K562 (cell line): ENCODE data around the gene EYA4. TPM values are rescaled to one million over a fixed set of nuclear protein-coding genes. Genes with fewer than 3 reads are reported as not detected.

Experiments used
- ATAC-seq: fragments of 200-7000 bp; cut with Tn5 transposase; 3 replicates; pipeline ENCODE4 v1.9.1; 2020; ENCODE audit warnings: moderate library complexity
- BruUV-seq: library from RNA; stranded (reverse); fragments of 400-500 nt; replicated peaks from 2 replicates; lab custom pipeline; 2021; lab: Mats Ljungman, UMichigan
- CTCF ChIA-PET: fragments of 300-600 bp; formaldehyde crosslinking; extraction: SDS; loops from one replicate; lab custom pipeline; 2021; ENCODE audit warnings: low intra/inter-chr PET ratio; lab: Yijun Ruan, JAX
- POLR2A ChIA-PET: fragments of 300-600, 350-650 bp; sonication (Branson Sonifier 250); formaldehyde crosslinking; extraction: SDS; loops from one replicate; lab custom pipeline; 2021; ENCODE audit warnings: antibody characterized with exemption, inconsistent platforms; lab: Yijun Ruan, JAX
- DNase-seq, 4 experiments: peaks; one replicate each; pipeline versions ENCODE4 v3.0.0 to v3.0.0-alpha.2; 2011 to 2018; ENCODE audit warnings: low spot score in 3 of 4, mixed read lengths in 3 of 4; ENCODE audit errors: extremely low read depth in 1 of 4
- FAIRE-seq: peaks from 2 replicates; lab custom pipeline; 2011; peaks lifted over from hg19 to GRCh38; lab: Jason Lieb, UNC
- H2AFZ ChIP-seq: 2 replicates; pipeline ENCODE4 v1.6.0; 2011; ENCODE audit warnings: low read depth, low read length, control low read depth, inconsistent platforms
- H3K27ac ChIP-seq: fragments of 200-600 bp; 3 replicates; pipeline ENCODE4 v1.8.0; 2011; ENCODE audit warnings: low read depth, mild to moderate bottlenecking, control low read depth, inconsistent platforms, low read length, moderate library complexity, mixed read lengths; ENCODE audit errors: extremely low read depth
- H3K27me3 ChIP-seq, 2 experiments: fragments of 300-600 bp in 1 of 2; 2 replicates in 1 of 2; 3 replicates in 1 of 2; pipeline versions ENCODE4 v1.6.0 to v1.8.0; 2011; ENCODE audit warnings: inconsistent platforms in 2 of 2, low read length in 2 of 2, mild to moderate bottlenecking in 1 of 2, mixed read lengths in 1 of 2, moderate library complexity in 1 of 2; ENCODE audit not compliant: control insufficient read depth in 2 of 2, insufficient read depth in 2 of 2
- H3K36me3 ChIP-seq: fragments of 300-600 bp; 3 replicates; pipeline ENCODE4 v1.8.0; 2011; ENCODE audit warnings: mild to moderate bottlenecking, low read length, inconsistent platforms; ENCODE audit not compliant: control insufficient read depth, insufficient read depth
- H3K4me1 ChIP-seq, 2 experiments: fragments of 200-600 bp in 1 of 2; replicated peaks in 1 of 2; 2 replicates in 1 of 2; 3 replicates in 1 of 2; pipeline versions ENCODE4 v1.5.1 to v1.8.0; 2011; ENCODE audit warnings: inconsistent platforms in 2 of 2, low read length in 2 of 2, mild to moderate bottlenecking in 1 of 2, mixed read lengths in 1 of 2, moderate library complexity in 1 of 2; ENCODE audit not compliant: control insufficient read depth in 2 of 2, insufficient read depth in 2 of 2
- H3K4me2 ChIP-seq: 2 replicates; pipeline ENCODE4 v1.6.1; 2011; ENCODE audit warnings: low read length, control low read depth, inconsistent platforms, mixed read lengths; ENCODE audit not compliant: insufficient read depth
- H3K4me3 ChIP-seq: fragments of 200-600 bp; sonication (generic), shearing (Covaris generic); 2 replicates; pipeline ENCODE4 v1.5.1; 2016; ENCODE audit warnings: control low read depth, inconsistent platforms
- H3K79me2 ChIP-seq: fragments of 200-600 bp; 3 replicates; pipeline ENCODE4 v1.8.0; 2011; ENCODE audit warnings: low read length, inconsistent platforms; ENCODE audit not compliant: control insufficient read depth, insufficient read depth
- H3K9ac ChIP-seq, 2 experiments: 2 replicates each; pipeline versions ENCODE4 v1.6.0 to v1.6.1; 2011; ENCODE audit warnings: low read depth in 2 of 2, low read length in 2 of 2, control low read depth in 1 of 2, inconsistent platforms in 1 of 2, mild to moderate bottlenecking in 1 of 2, mixed read lengths in 1 of 2; ENCODE audit not compliant: insufficient read depth in 1 of 2
- H3K9me1 ChIP-seq: one replicate; pipeline ENCODE4 v1.6.0; 2011; ENCODE audit warnings: inconsistent platforms, mild to moderate bottlenecking, low read length, moderate library complexity; ENCODE audit not compliant: control insufficient read depth, insufficient read depth
- H3K9me3 ChIP-seq: replicated peaks from 2 replicates; pipeline ENCODE4 v1.5.1; 2011; ENCODE audit warnings: low read depth, low read length, inconsistent platforms; ENCODE audit not compliant: control insufficient read depth, insufficient read depth
- H4K20me1 ChIP-seq: replicated peaks from 2 replicates; pipeline ENCODE4 v1.6.1; 2011; ENCODE audit warnings: low read length, inconsistent platforms, mixed read lengths; ENCODE audit not compliant: control insufficient read depth, insufficient read depth
- CBFA2T2 ChIP-seq: fragments of 450-650 bp; conservative IDR thresholded peaks from 2 replicates; pipeline ENCODE4 v1.6.1; 2017; ENCODE audit warnings: mild to moderate bottlenecking
- CBFA2T3 ChIP-seq: fragments of 450-650 bp; IDR thresholded peaks from 2 replicates; pipeline ENCODE4 v1.6.1; 2017
- FOS ChIP-seq: IDR thresholded peaks from 3 replicates; pipeline ENCODE4 v1.6.1; 2011; ENCODE audit not compliant: insufficient read length; ENCODE audit errors: extremely low read depth
- MECOM ChIP-seq: fragments of 250-450 bp; sonication (Bioruptor Pico); IDR thresholded peaks from 2 replicates; pipeline ENCODE4 v1.8.0; 2022; ENCODE audit warnings: inconsistent platforms
- PATZ1 ChIP-seq: fragments of 250-450 bp; sonication (Bioruptor Pico); IDR thresholded peaks from 2 replicates; pipeline ENCODE4 v1.5.0; 2020; ENCODE audit warnings: mild to moderate bottlenecking, borderline replicate concordance
- SMAD2 ChIP-seq: fragments of 150-350 bp; IDR thresholded peaks from 2 replicates; pipeline ENCODE4 v1.6.1; 2014; ENCODE audit warnings: low read depth, mild to moderate bottlenecking, low read length
- USF2 ChIP-seq: sonication (generic); formaldehyde crosslinking; IDR thresholded peaks from 2 replicates; pipeline ENCODE4 v1.5.0; 2020; ENCODE audit warnings: missing genetic modification reagents
- VEZF1 ChIP-seq: fragments of 200-800 bp; sonication (Bioruptor generic); IDR thresholded peaks from 2 replicates; pipeline ENCODE4 v1.6.1; 2017; ENCODE audit warnings: missing genetic modification characterization, missing compliant biosample characterization
- ZHX1 ChIP-seq: fragments of 150-350 bp; conservative IDR thresholded peaks from 2 replicates; pipeline ENCODE4 v1.6.1; 2014; ENCODE audit warnings: low read length
- ZNF551 ChIP-seq: fragments of 250-450 bp; sonication (Bioruptor Pico); IDR thresholded peaks from 2 replicates; pipeline ENCODE4 v1.5.0; 2021; ENCODE audit warnings: mild to moderate bottlenecking, moderate library complexity
- WGBS: fragments of 100-300 bp; shearing (Covaris generic); methylation state at CpG from one replicate; pipeline ENCODE4 v1.1.6; 2016; ENCODE audit warnings: low coverage, mixed read lengths; ENCODE audit not compliant: insufficient coverage; ENCODE audit errors: missing lambda C conversion rate; 5-methylcytosine and 5-hydroxymethylcytosine counted together
- in situ Hi-C: fragments of 300-500 bp; cut with MboI; formaldehyde crosslinking; loops from 4 replicates; pipeline ENCODE4 v1.15.0; 2018; ENCODE audit warnings: inconsistent platforms, mixed read lengths
- intact Hi-C: fragments of 100-400 bp; cut with micrococcal nuclease; formaldehyde crosslinking; loops from 2 replicates; pipeline ENCODE4 v1.14.2; 2022
- polyA plus RNA-seq, 8 experiments: library from polyadenylated mRNA; depleted of rRNA in 4 of 8; stranded (reverse) in 5 of 8; unstranded in 3 of 8; fragments of >200 nt; fragmentation: Nextera tagmentation in 2 of 8; fragmentation: Illumina TruSeq in 1 of 8; extraction: Ambion mirVana in 2 of 8; extraction: Trizol in 1 of 8; gene quantifications; 2 replicates each; pipeline versions ENCODE4 v1.2.1 to v1.2.3, GENCODE V29; 2011 to 2014; ENCODE audit warnings: inconsistent platforms in 1 of 8, missing spikeins in 1 of 8
- total RNA-seq, 7 experiments: library from RNA; depleted of rRNA in 6 of 7; stranded (reverse); fragments of >200 nt in 6 of 7; fragmentation: Illumina TruSeq in 2 of 7; extraction: Trizol in 2 of 7; gene quantifications; 2 replicates each; pipeline versions ENCODE4 v1.2.1 to v1.2.3, GENCODE V29; 2011 to 2021; ENCODE audit warnings: low replicate concordance in 1 of 7

EYA4 gene
- total and polyA plus RNA-seq, 9 of the 15 experiments (the other 6 are each of a cell fraction or from before 2014, with no cell fraction given): 0.03 to 0.04 TPM; not detected in 7

- no peaks in the 10 kb centered on the region for H3K36me3 ChIP-seq
- no peaks in the 10 kb centered on the region for H4K20me1 ChIP-seq
- 0% methylated on average over 6 of the region's 6 CpGs for WGBS
- no peaks in the 10 kb centered on the region for H3K27me3 ChIP-seq
- ChIA-PET CTCF (no interaction called here), POLR2A (no interaction called here)
- H3K9me1 ChIP-seq: no peaks in the 10 kb centered on the region
- no peaks in the 10 kb centered on the region for H3K79me2 ChIP-seq
- intact Hi-C loops (no loop called here), in situ Hi-C loops (no loop called here)
- H3K9ac ChIP-seq: no peak overlapping the region
- no peak for ATAC-seq
- no peak overlapping the region for H2AFZ ChIP-seq
- H3K4me2 ChIP-seq: no peak overlapping the region
- H3K4me1 ChIP-seq: no peaks in the 10 kb centered on the region
- no peak overlapping the region for H3K4me3 ChIP-seq
- H3K9me3 ChIP-seq: no peaks in the 10 kb centered on the region
- no TSS peak for BruUV-seq
- TF ChIP-seq MECOM: no peak
- DNase-seq: no peak
- no peak overlapping the region for H3K27ac ChIP-seq
- no peak for FAIRE-seq
These were observed 147.6 kb downstream of the EYA4 start for GRCh38 chr6:133388731-133389130.

- Histone ChIP-seq H2AFZ (no peak overlapping the region), H4K20me1 (no peaks in the 10 kb centered on the region), H3K27ac (no peak overlapping the region), H3K4me2 (no peak overlapping the region), H3K9ac (no peak overlapping the region), H3K27me3 (no peaks in the 10 kb centered on the region), H3K4me1 (no peaks in the 10 kb centered on the region), H3K36me3 (no peaks in the 10 kb centered on the region), H3K79me2 (no peaks in the 10 kb centered on the region), H3K4me3 (no peak overlapping the region), H3K9me1 (no peaks in the 10 kb centered on the region), H3K9me3 (no peaks in the 10 kb centered on the region)
- ChIA-PET CTCF (no interaction called here), POLR2A (no interaction called here)
- in situ Hi-C loops: no loop called here
- WGBS: 2% methylated on average over 9 of the region's 9 CpGs
- DNase-seq (no peak), ATAC-seq (no peak), FAIRE-seq (no peak)
- intact Hi-C loops: no loop called here
- BruUV-seq: no TSS peak
- TF ChIP-seq ZNF551 (CRISPR knock-in tag) (no peak), FOS (no peak), USF2 (CRISPR knock-in tag) (no peak), ZHX1 (no peak), CBFA2T3 (no peak), SMAD2 (no peak), VEZF1 (CRISPR knock-in tag) (no peak), PATZ1 (CRISPR knock-in tag) (no peak), CBFA2T2 (no peak)
These were observed 149.0 kb downstream of the EYA4 start for GRCh38 chr6:133390168-133390567.
